HFFc6 (cell line): ENCODE results near the gene FER1L5. TPM values are rescaled to one million over a fixed set of nuclear protein-coding genes. Genes with fewer than 3 reads are reported as not detected.

Experiments
- DNase-seq: peaks from one replicate; pipeline ENCODE4 v3.0.0-alpha.2; 2018
- H3K27ac Mint-ChIP-seq: 2 replicates; pipeline ENCODE4 v1.8.0; 2020; ENCODE audit warnings: mild to moderate bottlenecking, mixed read lengths
- H3K27me3 Mint-ChIP-seq: 2 replicates; pipeline ENCODE4 v1.8.0; 2021; ENCODE audit warnings: mild to moderate bottlenecking, moderate library complexity, mixed read lengths; ENCODE audit not compliant: insufficient read depth
- H3K36me3 Mint-ChIP-seq: 2 replicates; pipeline ENCODE4 v1.8.0; 2021; ENCODE audit warnings: low read depth, mixed read lengths
- H3K4me1 Mint-ChIP-seq: 2 replicates; pipeline ENCODE4 v1.8.0; 2020; ENCODE audit warnings: low read depth, mixed read lengths
- H3K4me3 Mint-ChIP-seq: 2 replicates; pipeline ENCODE4 v1.8.0; 2020; ENCODE audit warnings: mild to moderate bottlenecking, moderate library complexity, mixed read lengths
- H3K9me3 Mint-ChIP-seq: 2 replicates; pipeline ENCODE4 v1.8.0; 2020; ENCODE audit warnings: mild to moderate bottlenecking, mixed read lengths
- total RNA-seq, 6 experiments: library from RNA; stranded (reverse); fragmentation: NEBNext Ultra II Directional; extraction: Animal tissue kit (Norgen Biotek cat#: 25700); gene quantifications; 2 replicates in 1 of 6; 3 replicates in 5 of 6; pipeline ENCODE4 v1.2.3, GENCODE V29; 2021
- TF ChIP-seq, protein P1 (sequence below): fragments of 200-600 bp; sonication (generic); IDR thresholded peaks from 2 replicates; pipeline ENCODE4 v1.5.0; 2021; ENCODE audit warnings: antibody characterized with exemption, mild to moderate bottlenecking

The FER1L5 gene
- total RNA-seq, 6 experiments from 2014 or later, result not detected

DNA sequence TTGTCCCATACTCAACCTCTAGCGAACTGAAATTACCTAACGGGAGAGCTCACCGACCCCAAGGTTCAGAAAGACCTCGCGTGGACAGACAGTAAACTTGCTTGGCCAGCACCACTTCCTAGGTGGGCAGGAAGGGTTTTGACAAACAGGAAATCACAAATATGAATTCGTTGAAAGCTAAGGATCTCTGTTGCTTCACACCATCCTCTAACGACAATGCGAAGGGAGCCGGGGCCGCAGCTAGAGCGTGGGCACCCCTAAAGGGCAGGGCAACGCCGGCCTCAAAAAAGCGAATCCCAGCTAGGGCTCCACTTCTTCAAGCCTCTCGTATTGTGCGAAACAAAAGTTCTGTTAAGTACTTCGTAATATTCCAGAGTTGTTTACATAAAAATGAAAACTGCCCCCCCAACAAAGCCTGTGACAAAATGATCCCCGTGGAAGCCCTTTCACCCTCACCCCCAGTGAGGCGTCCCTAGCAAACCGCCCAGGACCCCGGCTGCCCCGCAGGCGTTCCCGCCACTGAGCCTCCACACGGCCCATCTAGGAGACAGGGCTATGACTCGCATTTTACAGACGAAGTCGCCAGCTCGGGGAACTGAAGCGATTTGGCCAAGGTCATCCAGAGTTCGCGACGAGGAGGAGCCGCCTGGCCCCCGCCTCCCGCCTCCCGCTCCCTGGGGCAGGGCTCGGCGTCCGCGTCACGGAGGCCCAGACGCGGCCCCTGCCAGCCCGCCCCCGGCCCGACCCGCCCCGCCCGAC, 5.0 kb upstream of the FER1L5 start:
- Mint-ChIP-seq H3K9me3 (no peaks in the 10 kb centered on the region), H3K36me3 (peaks cover 8% of the 10 kb centered on the region), H3K27me3 (peaks cover 2% of the 10 kb centered on the region; the same call in 1 of the 2 replicates), H3K27ac (peak overlapping the region; percentile 95), H3K4me1 (peaks cover 33% of the 10 kb centered on the region), H3K4me3 (peak overlapping the region; percentile 92)
- TF ChIP-seq, protein P1, sequence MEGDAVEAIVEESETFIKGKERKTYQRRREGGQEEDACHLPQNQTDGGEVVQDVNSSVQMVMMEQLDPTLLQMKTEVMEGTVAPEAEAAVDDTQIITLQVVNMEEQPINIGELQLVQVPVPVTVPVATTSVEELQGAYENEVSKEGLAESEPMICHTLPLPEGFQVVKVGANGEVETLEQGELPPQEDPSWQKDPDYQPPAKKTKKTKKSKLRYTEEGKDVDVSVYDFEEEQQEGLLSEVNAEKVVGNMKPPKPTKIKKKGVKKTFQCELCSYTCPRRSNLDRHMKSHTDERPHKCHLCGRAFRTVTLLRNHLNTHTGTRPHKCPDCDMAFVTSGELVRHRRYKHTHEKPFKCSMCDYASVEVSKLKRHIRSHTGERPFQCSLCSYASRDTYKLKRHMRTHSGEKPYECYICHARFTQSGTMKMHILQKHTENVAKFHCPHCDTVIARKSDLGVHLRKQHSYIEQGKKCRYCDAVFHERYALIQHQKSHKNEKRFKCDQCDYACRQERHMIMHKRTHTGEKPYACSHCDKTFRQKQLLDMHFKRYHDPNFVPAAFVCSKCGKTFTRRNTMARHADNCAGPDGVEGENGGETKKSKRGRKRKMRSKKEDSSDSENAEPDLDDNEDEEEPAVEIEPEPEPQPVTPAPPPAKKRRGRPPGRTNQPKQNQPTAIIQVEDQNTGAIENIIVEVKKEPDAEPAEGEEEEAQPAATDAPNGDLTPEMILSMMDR, result no peak
- peak; percentile 82 for DNase-seq

- peak; percentile 79 for DNase-seq
- peaks cover 2% of the 10 kb centered on the region; the same call in 1 of the 2 replicates for H3K27me3 Mint-ChIP-seq
- H3K36me3 Mint-ChIP-seq, result peaks cover 7% of the 10 kb centered on the region
- no peaks in the 10 kb centered on the region for H3K9me3 Mint-ChIP-seq
- H3K4me3 Mint-ChIP-seq, result peak within 1 kb of the TSS; percentile 92
- peaks cover 31% of the 10 kb centered on the region for H3K4me1 Mint-ChIP-seq
- H3K27ac Mint-ChIP-seq, result peak within 1 kb of the TSS; percentile 95
- TF ChIP-seq, protein P1, result no peak
These were observed 4.1 kb upstream of the FER1L5 start, which contains the start of gene KANSL3 for GRCh38 chr2:96638144-96639121. Gene KANSL3, minus strand, starts transcription at chr2:96638312. Its CDS starts 1,177 bp downstream, at chr2:96637135.

GRCh38 chr2:96647681-96648080, 5.1 kb downstream of the FER1L5 start:
- no peaks in the 10 kb centered on the region; the same call in 1 of the 2 replicates for H3K4me1 Mint-ChIP-seq
- no peak overlapping the region for H3K27ac Mint-ChIP-seq
- TF ChIP-seq, protein P1, result no peak
- no peaks in the 10 kb centered on the region for H3K9me3 Mint-ChIP-seq
- H3K27me3 Mint-ChIP-seq, result peaks cover 15% of the 10 kb centered on the region
- no peak overlapping the region for H3K4me3 Mint-ChIP-seq
- H3K36me3 Mint-ChIP-seq, result no peaks in the 10 kb centered on the region
- no peak for DNase-seq

DNA sequence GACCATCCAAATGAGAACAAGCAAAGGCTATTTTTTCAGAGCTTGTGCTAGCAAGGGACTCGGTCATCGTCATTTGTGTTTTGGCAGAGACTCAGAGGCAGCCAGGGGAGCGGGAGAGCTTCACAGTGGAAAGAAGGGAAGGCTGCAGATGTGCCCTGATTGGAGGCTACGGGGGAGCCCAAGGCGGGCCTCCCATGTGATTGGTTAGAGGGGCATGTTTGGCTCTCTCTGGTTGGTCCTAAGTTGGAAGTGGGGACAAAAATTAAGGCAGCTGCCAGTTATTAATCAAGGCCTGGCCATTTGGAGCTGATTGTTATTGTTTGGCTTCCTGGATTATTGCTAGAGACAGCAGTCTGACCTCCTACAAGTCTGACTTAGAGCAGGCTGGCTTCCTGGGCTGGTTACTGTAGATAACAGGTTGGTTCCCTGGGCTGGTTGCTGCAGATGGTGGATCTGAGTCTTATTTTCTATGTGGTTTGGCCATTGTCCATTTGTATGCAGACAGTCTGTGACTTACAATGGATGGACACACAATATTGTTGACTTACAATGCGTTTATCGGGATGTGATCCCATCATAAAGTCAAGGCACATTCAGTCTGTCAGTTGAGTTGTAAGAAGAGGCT, 5.9 kb downstream of the FER1L5 start:
- H3K27ac Mint-ChIP-seq, result no peak overlapping the region
- H3K9me3 Mint-ChIP-seq, result no peaks in the 10 kb centered on the region
- H3K4me1 Mint-ChIP-seq, result no peaks in the 10 kb centered on the region; the same call in 1 of the 2 replicates
- peaks cover 17% of the 10 kb centered on the region for H3K27me3 Mint-ChIP-seq
- TF ChIP-seq, protein P1, result no peak
- H3K36me3 Mint-ChIP-seq, result no peaks in the 10 kb centered on the region
- DNase-seq, result no peak
- no peak overlapping the region for H3K4me3 Mint-ChIP-seq

DNA sequence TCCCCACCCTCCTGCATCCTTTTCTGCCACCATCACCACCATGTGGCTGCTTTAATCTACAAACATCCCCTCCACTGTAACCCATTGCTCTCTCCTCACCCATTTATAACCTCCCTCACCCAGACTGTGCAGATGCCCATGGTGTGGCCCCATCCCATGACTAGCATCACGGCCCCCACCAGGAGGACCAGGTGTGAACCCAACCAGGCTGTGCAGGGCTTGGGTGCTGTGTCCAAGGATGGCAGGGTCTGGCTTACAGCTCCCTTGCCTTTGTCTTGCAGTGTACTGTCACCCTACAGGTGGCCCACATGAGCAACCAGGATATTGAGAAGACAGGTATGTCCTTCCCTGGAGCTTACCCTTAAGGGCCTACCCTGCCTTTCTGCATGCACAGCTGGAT, 6.8 kb downstream of the FER1L5 start:
- DNase-seq, result no peak
- TF ChIP-seq, protein P1, result no peak
- Mint-ChIP-seq H3K27me3 (peaks cover 21% of the 10 kb centered on the region), H3K9me3 (no peaks in the 10 kb centered on the region), H3K27ac (no peak overlapping the region), H3K36me3 (no peaks in the 10 kb centered on the region), H3K4me3 (no peak overlapping the region), H3K4me1 (no peaks in the 10 kb centered on the region; the same call in 1 of the 2 replicates)
